ENCODE measurements around the gene NRN1L. TPM values are rescaled to one million over a fixed set of nuclear protein-coding genes. Genes with fewer than 3 reads are reported as not detected.

NRN1L gene
- total RNA-seq, 1 experiment from 2014 or later = 1.4 TPM

DNA sequence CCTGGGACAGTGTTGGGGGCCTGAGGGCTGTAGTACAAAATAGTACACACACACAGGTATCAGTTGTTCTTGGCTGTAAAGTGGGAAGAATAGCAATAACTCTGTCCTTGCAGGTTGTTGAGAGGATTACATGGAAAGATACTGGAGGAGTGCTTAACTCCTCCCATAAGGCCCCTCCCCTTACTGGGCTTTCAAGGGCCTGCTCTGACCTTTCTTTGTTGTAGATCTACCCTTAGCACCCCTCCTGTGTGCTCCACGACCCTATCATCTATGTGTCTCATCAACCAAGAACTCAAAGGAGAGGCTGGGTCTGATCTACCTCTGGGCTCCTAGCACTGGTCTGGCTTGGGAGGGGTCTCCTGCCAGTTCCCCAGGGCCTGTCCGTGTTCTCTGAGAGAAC is 20.1 kb upstream of the NRN1L start:
- intact Hi-C loops (cut with micrococcal nuclease) = loop anchor here (2.0 kb wide), 1 partner anchor 192 kb away; no protein-coding TSS in a partner anchor
- POLR2A ChIA-PET = no interaction called here

More for the DNA sequence above, 20.1 kb upstream of the NRN1L start:
- H3K36me3 ChIP-seq (ENCODE audit: control insufficient read depth in 1 of 2, insufficient read depth in 2 of 2, low read length in 2 of 2) = peaks cover 22 to 39% of the 10 kb centered on the region in 2 experiments; a peak in 3 of 4 replicates
- no peaks in the 10 kb centered on the region for H3K9me2 ChIP-seq (ENCODE audit: insufficient read depth)
- ChIA-PET CTCF (interaction anchor here (1.1 to 2.1 kb wide), 3 partner anchors 48 to 343 kb away, joined by 6 to 18 read pairs (median 15); no protein-coding TSS in a partner anchor), RAD21 (ENCODE audit: low non-redundant PET in 1 of 2, low total read pairs in 2 of 2, uncharacterized antibody in 2 of 2, unreplicated experiment in 2 of 2) (no interaction called here)
- no peak overlapping the region for H3K9ac ChIP-seq (ENCODE audit: low read length)
- no peak overlapping the region for H2AFZ ChIP-seq (ENCODE audit: low read depth, low read length, poor library complexity, severe bottlenecking)
- H3K27ac ChIP-seq (ENCODE audit: low read depth, low read length) = peak overlapping the region; percentile 0; the same call in 1 of the 2 replicates
- H3K27me3 ChIP-seq (ENCODE audit: insufficient read depth, low read length) = no peaks in the 10 kb centered on the region
- TF ChIP-seq RAD21 (IDR thresholded peaks at IDR 0.05; ENCODE audit: low read depth) (no peak), ZNF274 (IDR thresholded peaks at IDR 0.05; ENCODE audit: low read depth, low read length) (no peak), CBX3 (IDR thresholded peaks at IDR 0.05; ENCODE audit: low read depth) (no peak), POLR2AphosphoS5 (IDR thresholded peaks at IDR 0.05; ENCODE audit: low read depth, low read length) (no peak), FOSL1 (IDR thresholded peaks at IDR 0.05; ENCODE audit: low read depth) (no peak), SP1 (IDR thresholded peaks at IDR 0.05; ENCODE audit: low read depth) (no peak), POLR2A (IDR thresholded peaks at IDR 0.05; ENCODE audit: borderline replicate concordance, extremely low read depth, insufficient read depth, insufficient read length) (no peak), EZH2phosphoT487 (IDR thresholded peaks at IDR 0.05; ENCODE audit: borderline replicate concordance) (no peak), ZFX (IDR thresholded peaks at IDR 0.05) (no peak), CEBPB (IDR thresholded peaks at IDR 0.05; ENCODE audit: low read depth) (no peak)
- TF ChIP-seq, protein P1, sequence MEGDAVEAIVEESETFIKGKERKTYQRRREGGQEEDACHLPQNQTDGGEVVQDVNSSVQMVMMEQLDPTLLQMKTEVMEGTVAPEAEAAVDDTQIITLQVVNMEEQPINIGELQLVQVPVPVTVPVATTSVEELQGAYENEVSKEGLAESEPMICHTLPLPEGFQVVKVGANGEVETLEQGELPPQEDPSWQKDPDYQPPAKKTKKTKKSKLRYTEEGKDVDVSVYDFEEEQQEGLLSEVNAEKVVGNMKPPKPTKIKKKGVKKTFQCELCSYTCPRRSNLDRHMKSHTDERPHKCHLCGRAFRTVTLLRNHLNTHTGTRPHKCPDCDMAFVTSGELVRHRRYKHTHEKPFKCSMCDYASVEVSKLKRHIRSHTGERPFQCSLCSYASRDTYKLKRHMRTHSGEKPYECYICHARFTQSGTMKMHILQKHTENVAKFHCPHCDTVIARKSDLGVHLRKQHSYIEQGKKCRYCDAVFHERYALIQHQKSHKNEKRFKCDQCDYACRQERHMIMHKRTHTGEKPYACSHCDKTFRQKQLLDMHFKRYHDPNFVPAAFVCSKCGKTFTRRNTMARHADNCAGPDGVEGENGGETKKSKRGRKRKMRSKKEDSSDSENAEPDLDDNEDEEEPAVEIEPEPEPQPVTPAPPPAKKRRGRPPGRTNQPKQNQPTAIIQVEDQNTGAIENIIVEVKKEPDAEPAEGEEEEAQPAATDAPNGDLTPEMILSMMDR (IDR thresholded peaks at IDR 0.05 in 2 of 3, conservative IDR thresholded peaks at IDR 0.05 in 1 of 3; ENCODE audit: borderline replicate concordance in 1 of 3, insufficient read depth in 1 of 3, low read depth in 2 of 3, low read length in 2 of 3) = no peak
- TF ChIP-seq, protein P2, sequence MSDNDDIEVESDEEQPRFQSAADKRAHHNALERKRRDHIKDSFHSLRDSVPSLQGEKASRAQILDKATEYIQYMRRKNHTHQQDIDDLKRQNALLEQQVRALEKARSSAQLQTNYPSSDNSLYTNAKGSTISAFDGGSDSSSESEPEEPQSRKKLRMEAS (IDR thresholded peaks at IDR 0.05) = no peak
- TF ChIP-seq, protein P3, sequence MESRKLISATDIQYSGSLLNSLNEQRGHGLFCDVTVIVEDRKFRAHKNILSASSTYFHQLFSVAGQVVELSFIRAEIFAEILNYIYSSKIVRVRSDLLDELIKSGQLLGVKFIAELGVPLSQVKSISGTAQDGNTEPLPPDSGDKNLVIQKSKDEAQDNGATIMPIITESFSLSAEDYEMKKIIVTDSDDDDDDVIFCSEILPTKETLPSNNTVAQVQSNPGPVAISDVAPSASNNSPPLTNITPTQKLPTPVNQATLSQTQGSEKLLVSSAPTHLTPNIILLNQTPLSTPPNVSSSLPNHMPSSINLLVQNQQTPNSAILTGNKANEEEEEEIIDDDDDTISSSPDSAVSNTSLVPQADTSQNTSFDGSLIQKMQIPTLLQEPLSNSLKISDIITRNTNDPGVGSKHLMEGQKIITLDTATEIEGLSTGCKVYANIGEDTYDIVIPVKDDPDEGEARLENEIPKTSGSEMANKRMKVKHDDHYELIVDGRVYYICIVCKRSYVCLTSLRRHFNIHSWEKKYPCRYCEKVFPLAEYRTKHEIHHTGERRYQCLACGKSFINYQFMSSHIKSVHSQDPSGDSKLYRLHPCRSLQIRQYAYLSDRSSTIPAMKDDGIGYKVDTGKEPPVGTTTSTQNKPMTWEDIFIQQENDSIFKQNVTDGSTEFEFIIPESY (IDR thresholded peaks at IDR 0.05; ENCODE audit: extremely low read depth, insufficient replicate concordance, low read length) = no peak
- no peak overlapping the region for H3K4me3 ChIP-seq (replicated peaks in 1 of 2; ENCODE audit: low read depth in 1 of 2, low read length in 2 of 2)
- H3K79me2 ChIP-seq (ENCODE audit: insufficient read depth, low read length) = peaks cover 65% of the 10 kb centered on the region
- H3K4me1 ChIP-seq (ENCODE audit: control insufficient read depth in 1 of 2, insufficient read depth in 2 of 2, low read length in 2 of 2) = peaks cover 8 to 45% of the 10 kb centered on the region in 2 experiments; a peak in 3 of 4 replicates
- no peaks in the 10 kb centered on the region for H3K9me3 ChIP-seq (ENCODE audit: control insufficient read depth in 1 of 2, insufficient read depth in 1 of 2, low read depth in 1 of 2, low read length in 2 of 2)
- H3K4me2 ChIP-seq (ENCODE audit: low read length) = no peak overlapping the region
- H4K20me1 ChIP-seq (ENCODE audit: insufficient read depth) = peaks cover 4% of the 10 kb centered on the region; the same call in 1 of the 2 replicates
- ATAC-seq (0 out of 2 replicates have a peak, but pooled peaks have one; percentile 7), DNase-seq (ENCODE audit: low read depth, low spot score) (no peak)
- no TSS peak for BruUV-seq (replicated peaks)

All from HCT116 (cell line).